Astrocyte (in vitro differentiated cells and primary cell): ENCODE data around the gene FAM78B. TPM values are rescaled to one million over a fixed set of nuclear protein-coding genes. Genes with fewer than 3 reads are reported as not detected.

ENCODE experiments used
- DNase-seq: peaks from one replicate; pipeline ENCODE4 v3.0.0-alpha.2; 2010; ENCODE audit warnings: low read depth
- FAIRE-seq: peaks from 2 replicates; lab custom pipeline; 2011; peaks lifted over from hg19 to GRCh38; lab: Jason Lieb, UNC
- H2AFZ ChIP-seq: 2 replicates; pipeline ENCODE4 v1.6.0; 2012; ENCODE audit warnings: low read depth, low read length, inconsistent platforms
- H3K27ac ChIP-seq: 2 replicates; pipeline ENCODE4 v1.5.1; 2011; ENCODE audit warnings: low read depth, low read length, inconsistent platforms
- H3K27me3 ChIP-seq: 2 replicates; pipeline ENCODE4 v1.6.0; 2011; ENCODE audit warnings: low read length, inconsistent platforms; ENCODE audit not compliant: insufficient read depth
- H3K36me3 ChIP-seq: 2 replicates; pipeline ENCODE4 v1.5.1; 2011; ENCODE audit warnings: low read length, inconsistent platforms; ENCODE audit not compliant: insufficient read depth
- H3K4me1 ChIP-seq: 2 replicates; pipeline ENCODE4 v1.5.1; 2011; ENCODE audit warnings: low read length, inconsistent platforms; ENCODE audit not compliant: insufficient read depth
- H3K4me2 ChIP-seq: 2 replicates; pipeline ENCODE4 v1.6.0; 2012; ENCODE audit warnings: low read length, inconsistent platforms
- H3K4me3 ChIP-seq: 2 replicates; pipeline ENCODE4 v1.5.1; 2011; ENCODE audit warnings: low read depth, mild to moderate bottlenecking, low read length, inconsistent platforms; ENCODE audit not compliant: insufficient read depth
- H3K79me2 ChIP-seq: 2 replicates; pipeline ENCODE4 v1.6.0; 2012; ENCODE audit warnings: mild to moderate bottlenecking, low read length, inconsistent platforms; ENCODE audit not compliant: insufficient read depth
- H3K9ac ChIP-seq: 2 replicates; pipeline ENCODE4 v1.6.0; 2012; ENCODE audit warnings: mild to moderate bottlenecking, low read length, inconsistent platforms
- H3K9me3 ChIP-seq: 2 replicates; pipeline ENCODE4 v1.5.1; 2012; ENCODE audit warnings: low read depth, mild to moderate bottlenecking, low read length, inconsistent platforms; ENCODE audit not compliant: insufficient read depth
- H4K20me1 ChIP-seq: 2 replicates; pipeline ENCODE4 v1.6.0; 2012; ENCODE audit warnings: low read length, inconsistent platforms; ENCODE audit not compliant: insufficient read depth
- H3K27ac Mint-ChIP-seq: one replicate; pipeline ENCODE4 v1.8.0; 2021; ENCODE audit warnings: mild to moderate bottlenecking, mixed read lengths; ENCODE audit not compliant: unreplicated experiment
- H3K27me3 Mint-ChIP-seq: one replicate; pipeline ENCODE4 v1.8.0; 2021; ENCODE audit warnings: low read depth, mixed read lengths; ENCODE audit not compliant: unreplicated experiment
- H3K36me3 Mint-ChIP-seq: one replicate; pipeline ENCODE4 v1.8.0; 2021; ENCODE audit warnings: low read depth, mixed read lengths; ENCODE audit not compliant: unreplicated experiment
- H3K4me1 Mint-ChIP-seq: one replicate; pipeline ENCODE4 v1.8.0; 2021; ENCODE audit warnings: low read depth, mixed read lengths; ENCODE audit not compliant: unreplicated experiment
- H3K4me3 Mint-ChIP-seq: one replicate; pipeline ENCODE4 v1.8.0; 2021; ENCODE audit warnings: mild to moderate bottlenecking, moderate library complexity, mixed read lengths; ENCODE audit not compliant: unreplicated experiment
- H3K9me3 Mint-ChIP-seq: one replicate; pipeline ENCODE4 v1.8.0; 2021; ENCODE audit warnings: mild to moderate bottlenecking, mixed read lengths; ENCODE audit not compliant: unreplicated experiment
- CTCF ChIP-seq: IDR thresholded peaks from 2 replicates; pipeline ENCODE4 v1.5.1; 2011; ENCODE audit warnings: low read depth, mild to moderate bottlenecking, inconsistent platforms, low read length, moderate library complexity; ENCODE audit not compliant: insufficient read depth
- EZH2 ChIP-seq: IDR thresholded peaks from 2 replicates; pipeline ENCODE4 v1.6.1; 2012; ENCODE audit warnings: mild to moderate bottlenecking, low read length, inconsistent platforms; ENCODE audit not compliant: insufficient read depth
- total RNA-seq: library from RNA; stranded (reverse); gene quantifications from 2 replicates; pipeline ENCODE4 v1.2.1, GENCODE V29; 2021

FAM78B gene
- total RNA-seq, 1 donor from 2014 or later, result 0.20 TPM

GRCh38 chr1:166032572-166033371 is 134.0 kb downstream of the FAM78B start:
- no peak for FAIRE-seq
- no peaks in the 10 kb centered on the region for H3K4me1 Mint-ChIP-seq

GRCh38 chr1:166031932-166032571 is 134.7 kb downstream of the FAM78B start:
- Mint-ChIP-seq H3K9me3 (peaks cover 2% of the 10 kb centered on the region), H3K4me1 (no peaks in the 10 kb centered on the region)

More at GRCh38 chr1:166032572-166033371, 134.0 kb downstream of the FAM78B start:
- H3K4me1 ChIP-seq, result no peaks in the 10 kb centered on the region
- no peaks in the 10 kb centered on the region for H3K9me3 ChIP-seq
- peaks cover 30% of the 10 kb centered on the region for H3K27me3 Mint-ChIP-seq
- no peaks in the 10 kb centered on the region for H3K79me2 ChIP-seq
- H3K27ac ChIP-seq, result no peak overlapping the region
- peaks cover 2% of the 10 kb centered on the region for H3K9me3 Mint-ChIP-seq
- H3K36me3 ChIP-seq, result no peaks in the 10 kb centered on the region
- no peak overlapping the region for H2AFZ ChIP-seq
- no peak overlapping the region for H3K4me3 ChIP-seq
- no peaks in the 10 kb centered on the region for H3K27me3 ChIP-seq
- DNase-seq, result no peak
- H3K36me3 Mint-ChIP-seq, result no peaks in the 10 kb centered on the region
- TF ChIP-seq EZH2, result no peak
- no peak for TF ChIP-seq CTCF
- no peak overlapping the region for H3K27ac Mint-ChIP-seq
- no peak overlapping the region for H3K4me3 Mint-ChIP-seq
- no peak overlapping the region for H3K9ac ChIP-seq
- H3K4me2 ChIP-seq, result no peak overlapping the region
- H4K20me1 ChIP-seq, result no peaks in the 10 kb centered on the region

More at GRCh38 chr1:166031932-166032571, 134.7 kb downstream of the FAM78B start:
- Mint-ChIP-seq H3K27ac (no peak overlapping the region), H3K36me3 (no peaks in the 10 kb centered on the region), H3K4me3 (no peak overlapping the region), H3K27me3 (peaks cover 33% of the 10 kb centered on the region)
- H4K20me1 ChIP-seq, result no peaks in the 10 kb centered on the region
- no peak overlapping the region for H3K27ac ChIP-seq
- H3K79me2 ChIP-seq, result no peaks in the 10 kb centered on the region
- no peaks in the 10 kb centered on the region for H3K27me3 ChIP-seq
- TF ChIP-seq EZH2, result no peak
- TF ChIP-seq CTCF, result no peak
- no peak overlapping the region for H3K4me3 ChIP-seq
- no peaks in the 10 kb centered on the region for H3K4me1 ChIP-seq
- DNase-seq (no peak), FAIRE-seq (no peak)
- H3K4me2 ChIP-seq, result no peak overlapping the region
- H3K36me3 ChIP-seq, result no peaks in the 10 kb centered on the region
- H2AFZ ChIP-seq, result no peak overlapping the region
- no peak overlapping the region for H3K9ac ChIP-seq
- H3K9me3 ChIP-seq, result no peaks in the 10 kb centered on the region
